Nephron progenitor cell (in vitro differentiated cells): Measurements from ENCODE around the gene CMTR1.

Experiments
- DNase-seq: peaks from one replicate; pipeline ENCODE4 v3.0.0; 2021
- H3K27ac Mint-ChIP-seq: 2 replicates; pipeline ENCODE4 v1.8.0; 2021; ENCODE audit warnings: mild to moderate bottlenecking, moderate library complexity, mixed read lengths
- H3K27me3 Mint-ChIP-seq: 2 replicates; pipeline ENCODE4 v1.8.0; 2021; ENCODE audit warnings: mild to moderate bottlenecking, low read depth, mixed read lengths; ENCODE audit not compliant: poor library complexity
- H3K36me3 Mint-ChIP-seq: 2 replicates; pipeline ENCODE4 v1.8.0; 2021; ENCODE audit warnings: low read depth, mixed read lengths
- H3K4me1 Mint-ChIP-seq: 2 replicates; pipeline ENCODE4 v1.8.0; 2021; ENCODE audit warnings: mixed read lengths
- H3K4me3 Mint-ChIP-seq: 2 replicates; pipeline ENCODE4 v1.8.0; 2021; ENCODE audit warnings: mild to moderate bottlenecking, moderate library complexity, mixed read lengths
- H3K9me3 Mint-ChIP-seq: 2 replicates; pipeline ENCODE4 v1.8.0; 2021; ENCODE audit warnings: mild to moderate bottlenecking, moderate library complexity, mixed read lengths
- CTCF ChIP-seq: fragments of 200-600 bp; sonication (generic); IDR thresholded peaks from 2 replicates; pipeline ENCODE4 v1.5.0; 2021; ENCODE audit warnings: antibody characterized with exemption

Gene CMTR1

GRCh38 chr6:37407948-37408347 is 25.1 kb upstream of the CMTR1 start:
- Mint-ChIP-seq H3K9me3 (peaks cover 5% of the 10 kb centered on the region), H3K4me1 (no peaks in the 10 kb centered on the region), H3K27me3 (peaks cover 63% of the 10 kb centered on the region), H3K27ac (no peak overlapping the region), H3K36me3 (no peaks in the 10 kb centered on the region), H3K4me3 (no peak overlapping the region)
- DNase-seq, result no peak
- TF ChIP-seq CTCF, result no peak

GRCh38 chr6:37409501-37409900 is 23.5 kb upstream of the CMTR1 start:
- peaks cover 57% of the 10 kb centered on the region for H3K27me3 Mint-ChIP-seq
- no peak overlapping the region for H3K4me3 Mint-ChIP-seq
- H3K9me3 Mint-ChIP-seq, result peaks cover 5% of the 10 kb centered on the region
- no peaks in the 10 kb centered on the region for H3K4me1 Mint-ChIP-seq
- no peak overlapping the region for H3K27ac Mint-ChIP-seq
- no peaks in the 10 kb centered on the region for H3K36me3 Mint-ChIP-seq
- DNase-seq, result no peak
- TF ChIP-seq CTCF, result no peak

GRCh38 chr6:37417393-37417792 is 15.6 kb upstream of the CMTR1 start:
- no peak for DNase-seq
- Mint-ChIP-seq H3K36me3 (no peaks in the 10 kb centered on the region), H3K9me3 (peaks cover 25% of the 10 kb centered on the region), H3K27me3 (peaks cover 21% of the 10 kb centered on the region), H3K4me3 (no peak overlapping the region), H3K27ac (no peak overlapping the region), H3K4me1 (no peaks in the 10 kb centered on the region)
- no peak for TF ChIP-seq CTCF

GRCh38 chr6:37418722-37419121 is 14.3 kb upstream of the CMTR1 start:
- no peaks in the 10 kb centered on the region for H3K36me3 Mint-ChIP-seq
- peaks cover 17% of the 10 kb centered on the region for H3K27me3 Mint-ChIP-seq
- H3K9me3 Mint-ChIP-seq, result peaks cover 29% of the 10 kb centered on the region
- no peaks in the 10 kb centered on the region for H3K4me1 Mint-ChIP-seq
- no peak overlapping the region for H3K27ac Mint-ChIP-seq
- no peak for DNase-seq
- no peak overlapping the region for H3K4me3 Mint-ChIP-seq
- TF ChIP-seq CTCF, result no peak

DNA sequence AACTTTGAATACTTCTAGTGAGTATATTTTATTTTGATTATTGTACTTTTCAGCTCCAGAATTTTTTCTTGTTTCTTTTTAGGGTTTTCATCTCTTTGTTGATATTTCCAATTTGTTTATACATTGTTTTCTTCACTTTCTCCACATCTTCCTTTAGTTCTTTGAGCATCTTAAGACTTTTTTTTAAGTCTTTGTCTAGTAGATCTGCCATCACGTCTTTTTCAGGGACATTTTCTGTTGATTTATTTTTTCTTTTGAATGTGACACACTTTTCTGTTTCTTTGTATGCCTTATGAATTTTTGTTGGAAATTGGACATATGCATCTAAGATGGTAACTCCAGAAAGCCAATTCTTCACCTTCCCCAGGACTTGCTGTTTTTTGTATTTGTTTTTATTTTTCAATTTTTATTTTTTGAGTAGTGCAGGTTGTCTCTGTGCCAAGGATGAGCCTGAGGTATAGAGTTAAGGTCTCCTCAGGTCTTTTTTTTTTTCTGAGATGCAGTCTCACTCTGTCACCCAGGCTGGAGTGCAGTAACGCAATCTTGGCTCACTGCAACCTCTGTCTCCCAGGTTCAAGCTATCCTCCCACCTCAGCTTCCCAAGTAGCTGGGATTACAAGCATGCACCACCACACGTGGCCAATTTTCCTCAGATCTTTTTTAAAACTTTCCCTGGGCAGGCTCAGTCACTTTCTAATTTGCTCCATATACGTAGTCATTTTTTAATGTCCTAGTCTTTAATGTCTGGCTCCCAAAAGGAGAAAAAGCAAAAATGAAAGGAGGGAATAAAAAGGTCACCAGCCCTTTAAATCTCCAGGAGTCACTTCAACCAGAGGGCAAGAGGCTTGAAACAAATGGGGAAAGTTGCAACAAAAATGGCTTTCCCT is 6.7 kb upstream of the CMTR1 start:
- H3K4me3 Mint-ChIP-seq, result no peak overlapping the region
- H3K9me3 Mint-ChIP-seq, result peaks cover 35% of the 10 kb centered on the region
- no peak for TF ChIP-seq CTCF
- H3K4me1 Mint-ChIP-seq, result no peaks in the 10 kb centered on the region
- peaks cover 33% of the 10 kb centered on the region for H3K27me3 Mint-ChIP-seq
- H3K27ac Mint-ChIP-seq, result no peak overlapping the region
- DNase-seq, result no peak
- H3K36me3 Mint-ChIP-seq, result no peaks in the 10 kb centered on the region

DNA sequence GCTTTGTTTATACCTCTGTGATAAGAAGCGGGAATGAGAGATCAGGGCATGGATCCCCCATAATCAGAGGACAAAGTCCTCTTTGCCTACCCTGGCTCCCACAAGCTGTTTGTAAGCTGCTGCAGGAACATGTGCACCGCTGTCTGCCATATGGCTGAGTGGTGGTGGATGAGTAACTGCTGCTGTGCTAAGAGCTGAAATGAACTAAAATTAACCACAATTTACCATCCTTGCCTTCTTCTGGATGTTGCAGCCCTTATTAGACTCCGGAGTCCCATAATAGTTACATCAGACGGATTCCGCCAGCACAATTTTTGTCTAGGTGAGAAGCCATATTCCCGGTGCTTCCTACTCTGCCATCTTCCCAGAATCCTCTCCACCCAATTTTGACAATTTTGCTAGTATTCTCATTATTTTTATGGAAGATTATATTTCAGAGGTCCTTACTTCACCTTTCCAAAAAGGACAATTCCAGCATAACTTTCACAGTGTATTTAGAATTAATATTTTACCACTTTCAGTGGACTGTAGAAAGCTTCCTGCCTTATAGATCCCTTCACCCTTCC is 6.0 kb upstream of the CMTR1 start:
- Mint-ChIP-seq H3K4me3 (no peak overlapping the region), H3K36me3 (no peaks in the 10 kb centered on the region)

More for the DNA sequence above, 6.0 kb upstream of the CMTR1 start:
- TF ChIP-seq CTCF, result no peak
- Mint-ChIP-seq H3K27ac (no peak overlapping the region), H3K4me1 (peaks cover under 1% of the 10 kb centered on the region), H3K9me3 (peaks cover 35% of the 10 kb centered on the region), H3K27me3 (peaks cover 33% of the 10 kb centered on the region)
- DNase-seq, result no peak
